ENCODE data around the gene AKTIP.
"Not testable (repeated sequence)": the region's sequence is repeated elsewhere in the genome, so short reads cannot be mapped to it uniquely, and the experiment has no call there.

The AKTIP gene

DNA sequence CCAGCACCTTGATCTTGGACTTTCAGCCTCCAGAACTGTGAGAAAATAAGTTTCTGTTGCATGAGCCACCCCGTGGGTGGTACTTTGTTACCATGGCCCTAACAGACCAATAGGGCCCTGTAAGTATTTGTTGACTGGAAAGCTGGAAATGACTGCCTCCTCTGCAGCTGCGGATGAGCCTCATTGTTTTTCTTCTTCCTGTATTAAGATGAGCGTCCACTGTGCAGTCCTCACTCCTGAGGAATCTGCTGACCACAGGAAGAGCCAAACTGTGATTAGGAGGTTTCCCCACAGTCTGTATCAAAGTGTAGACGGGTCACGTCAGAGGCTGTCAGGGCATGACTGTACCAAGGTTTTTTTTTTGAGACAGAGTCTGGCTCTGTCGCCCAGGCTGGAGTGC, 12.2 kb upstream of the AKTIP start:
- no peak for DNase-seq

DNA sequence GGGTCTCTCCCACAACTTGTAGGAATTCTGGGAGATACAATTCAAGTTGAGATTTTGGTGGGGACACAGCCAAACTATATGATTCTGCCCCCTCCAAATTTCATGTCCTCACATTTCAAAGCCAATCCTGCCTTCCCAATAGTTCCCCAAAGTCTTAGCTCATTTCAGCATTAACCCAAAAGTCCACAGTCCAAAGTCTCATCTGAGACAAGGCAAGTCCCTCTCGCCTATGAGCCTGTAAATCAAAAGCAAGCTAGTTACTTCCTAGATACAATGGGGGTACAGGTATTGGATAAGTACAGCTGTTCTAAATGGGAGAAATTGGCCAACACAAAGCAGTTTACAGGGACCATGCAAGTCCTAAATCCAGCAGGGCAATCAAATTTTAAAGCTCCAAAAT, 9.8 kb upstream of the AKTIP start:
- not testable (repeated sequence) for DNase-seq

DNA sequence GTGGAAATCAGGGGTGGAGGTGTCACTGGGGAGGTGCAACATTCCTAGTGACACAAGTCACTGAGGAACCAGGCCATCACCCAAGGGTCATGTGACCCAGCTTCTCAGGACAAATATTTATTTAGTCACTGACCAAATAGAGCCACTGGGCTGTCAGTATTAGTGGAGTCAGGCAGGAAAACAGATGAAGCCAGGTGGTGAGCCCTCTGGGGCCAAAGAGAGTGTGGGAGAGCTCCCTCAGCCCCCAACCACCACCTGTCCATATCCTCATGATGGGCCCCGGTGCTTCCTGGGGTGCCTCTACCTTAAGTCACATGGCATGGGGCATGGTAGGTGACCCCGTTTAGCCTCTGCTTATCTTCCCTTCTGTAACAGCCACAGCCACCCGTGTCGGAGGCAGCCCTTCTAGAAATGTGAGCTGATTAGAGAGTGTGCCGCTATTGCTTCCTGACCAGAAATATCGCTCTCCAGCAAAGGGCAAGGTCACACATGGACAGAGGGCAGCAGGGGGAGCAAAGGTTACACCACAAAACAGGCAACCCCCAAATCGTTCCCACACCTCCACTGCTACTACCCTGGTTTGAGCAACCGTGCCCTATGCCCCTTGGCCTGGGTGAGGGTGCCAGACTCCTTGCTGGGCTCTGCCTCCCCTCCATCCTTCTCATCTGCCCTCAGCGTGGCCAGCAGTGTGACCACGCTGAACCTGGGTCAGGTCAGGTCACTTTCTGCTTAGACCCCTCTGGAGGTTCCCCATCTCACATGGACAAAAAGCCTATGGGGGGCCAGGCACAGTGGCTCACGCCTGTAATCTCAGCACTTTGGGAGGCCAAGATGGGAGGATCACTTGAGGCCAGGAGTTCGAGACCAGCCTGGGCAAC, 8.6 kb upstream of the AKTIP start:
- no peak for DNase-seq

DNA sequence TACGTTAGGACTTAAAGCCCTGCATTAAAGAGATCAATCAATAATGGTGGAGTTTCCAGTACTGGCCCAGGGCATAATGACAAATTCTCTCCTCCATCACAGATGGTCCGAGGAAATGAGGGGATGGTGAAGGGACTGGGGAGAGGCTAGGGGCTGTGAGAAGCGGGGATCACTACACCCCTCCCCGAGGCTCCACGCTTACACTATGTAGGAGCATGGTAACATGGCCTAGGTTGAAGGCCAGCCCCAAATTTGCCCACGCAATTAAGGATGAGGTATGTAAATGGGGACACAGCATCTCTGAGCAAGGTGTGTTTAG, 8.0 kb upstream of the AKTIP start:
- DNase-seq: no peak

DNA sequence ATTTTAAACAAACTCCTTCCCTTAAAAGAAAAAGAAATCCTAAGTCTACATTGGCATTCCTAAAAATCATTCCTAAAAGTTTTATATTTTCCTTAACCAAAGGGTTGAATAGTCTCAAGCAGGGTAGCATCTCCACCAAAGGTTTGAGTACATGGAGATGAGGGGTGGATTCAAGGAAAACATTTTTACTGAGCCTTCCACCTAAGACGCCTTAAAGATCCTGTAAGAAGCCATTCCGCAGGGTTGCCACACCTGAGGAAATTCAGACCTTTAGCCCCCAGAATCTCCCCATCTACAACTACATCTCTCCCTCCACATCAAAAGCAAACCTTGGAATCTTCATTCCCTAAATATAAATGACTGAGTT, 7.7 kb upstream of the AKTIP start:
- no peak for DNase-seq

DNA sequence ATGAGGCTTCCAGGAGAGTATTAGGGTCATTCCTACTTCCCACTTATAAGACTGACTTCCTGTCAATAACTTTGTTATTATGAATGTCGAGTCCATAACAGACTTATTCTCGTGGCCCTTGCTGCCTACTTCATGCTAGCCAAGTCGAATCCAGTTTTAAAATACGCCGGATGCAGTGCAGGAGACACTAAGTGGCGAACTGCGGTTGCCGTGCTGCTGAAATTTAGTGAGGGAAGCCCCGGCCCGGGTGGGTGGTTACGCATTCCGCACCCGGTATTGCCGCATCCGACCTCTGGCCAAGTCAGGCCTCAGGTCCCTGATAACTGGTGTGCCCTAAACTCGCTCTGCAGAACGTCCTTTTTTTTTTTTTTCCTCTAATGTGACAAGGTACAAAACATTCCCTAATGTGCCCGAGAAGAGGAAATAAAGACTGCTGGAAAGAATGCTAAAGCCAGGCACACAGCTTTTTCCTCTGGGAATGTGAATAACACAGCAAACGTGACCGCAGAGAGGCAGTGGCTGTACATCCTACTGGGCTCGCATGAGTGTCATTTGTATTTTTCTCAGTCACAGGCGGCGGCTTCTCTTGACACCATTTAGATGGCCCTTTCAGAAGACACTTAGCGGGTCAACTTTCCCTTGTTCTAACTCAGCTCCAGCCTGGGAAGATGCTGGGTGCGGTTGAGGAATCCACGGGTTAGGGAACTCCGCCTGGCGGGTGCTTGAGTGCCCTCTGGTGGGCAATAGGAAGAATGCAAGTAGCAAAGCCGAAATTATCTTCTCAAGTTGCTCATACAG, 7.1 kb upstream of the AKTIP start:
- peak; percentile 28 for DNase-seq

DNA sequence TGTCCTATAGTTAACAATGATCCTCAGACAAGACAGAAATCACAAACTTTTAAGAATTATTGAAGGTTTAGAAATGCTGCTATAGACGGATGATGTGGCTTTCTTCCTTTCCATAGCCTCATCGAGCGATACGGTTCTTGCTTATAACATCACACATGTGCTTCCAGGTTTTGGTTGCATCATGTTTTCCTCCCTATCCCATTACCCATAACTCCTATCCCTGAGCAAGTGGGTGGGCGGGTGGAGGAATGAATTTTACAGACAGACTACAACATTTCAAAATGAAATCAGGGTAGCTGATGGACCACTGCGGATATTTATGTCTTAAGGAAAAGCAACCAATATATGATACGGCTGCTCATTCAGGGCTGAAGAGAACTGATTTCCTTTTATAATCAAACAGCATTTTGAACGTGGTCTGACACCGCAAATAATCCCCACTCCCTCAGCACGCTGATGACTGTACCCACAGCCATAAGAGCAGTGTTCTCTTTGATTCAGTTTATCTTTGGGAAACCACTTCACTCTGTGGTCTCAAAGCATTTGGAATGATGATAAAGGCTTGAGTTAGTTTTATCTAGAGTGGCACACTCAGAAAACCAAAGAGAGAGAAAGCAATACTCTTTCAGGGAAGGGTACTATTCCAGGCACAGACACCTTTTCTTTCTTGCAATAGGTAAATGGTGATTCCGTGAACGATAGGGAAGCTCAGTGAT, 4.6 kb upstream of the AKTIP start:
- DNase-seq: no peak

DNA sequence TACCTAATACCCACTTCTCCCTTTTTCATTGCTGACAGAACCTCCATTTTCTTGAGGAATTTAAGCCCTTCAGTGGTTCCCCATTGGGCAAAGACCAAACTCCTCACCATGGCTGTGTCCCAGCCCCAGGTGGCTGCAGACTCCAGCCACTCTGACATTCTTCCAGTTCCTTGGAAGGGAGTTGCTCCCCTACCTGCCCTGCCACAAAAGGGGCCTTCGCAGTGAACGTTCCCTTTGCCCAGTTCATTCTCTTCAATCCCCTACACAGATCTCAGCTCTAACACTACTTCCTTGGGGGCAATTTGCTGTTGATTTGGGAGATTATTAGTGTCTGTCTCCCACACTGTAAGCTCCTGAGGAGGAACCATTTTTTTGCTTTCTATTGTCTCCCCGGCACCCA, 3.2 kb upstream of the AKTIP start:
- no peak for DNase-seq

DNA sequence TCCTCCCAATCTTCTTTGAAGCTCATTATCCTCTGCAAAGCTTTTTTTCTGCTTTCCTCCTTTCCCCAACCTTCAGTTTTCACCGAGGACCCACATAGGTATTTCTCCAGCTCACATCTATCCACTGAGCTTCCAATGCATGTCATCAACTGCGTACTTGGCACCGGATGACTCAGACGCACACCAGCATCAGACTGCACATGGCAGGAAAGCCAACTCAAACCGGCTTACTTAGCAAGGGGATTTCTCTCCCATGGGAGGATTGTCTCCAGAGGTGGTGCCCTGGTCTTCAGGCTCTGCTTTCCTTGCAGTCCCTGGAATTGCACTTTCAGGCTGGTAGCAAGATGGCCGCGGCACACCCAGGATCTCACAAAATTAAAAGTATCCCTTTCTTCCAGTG, 1.7 kb upstream of the AKTIP start:
- no peak for DNase-seq

DNA sequence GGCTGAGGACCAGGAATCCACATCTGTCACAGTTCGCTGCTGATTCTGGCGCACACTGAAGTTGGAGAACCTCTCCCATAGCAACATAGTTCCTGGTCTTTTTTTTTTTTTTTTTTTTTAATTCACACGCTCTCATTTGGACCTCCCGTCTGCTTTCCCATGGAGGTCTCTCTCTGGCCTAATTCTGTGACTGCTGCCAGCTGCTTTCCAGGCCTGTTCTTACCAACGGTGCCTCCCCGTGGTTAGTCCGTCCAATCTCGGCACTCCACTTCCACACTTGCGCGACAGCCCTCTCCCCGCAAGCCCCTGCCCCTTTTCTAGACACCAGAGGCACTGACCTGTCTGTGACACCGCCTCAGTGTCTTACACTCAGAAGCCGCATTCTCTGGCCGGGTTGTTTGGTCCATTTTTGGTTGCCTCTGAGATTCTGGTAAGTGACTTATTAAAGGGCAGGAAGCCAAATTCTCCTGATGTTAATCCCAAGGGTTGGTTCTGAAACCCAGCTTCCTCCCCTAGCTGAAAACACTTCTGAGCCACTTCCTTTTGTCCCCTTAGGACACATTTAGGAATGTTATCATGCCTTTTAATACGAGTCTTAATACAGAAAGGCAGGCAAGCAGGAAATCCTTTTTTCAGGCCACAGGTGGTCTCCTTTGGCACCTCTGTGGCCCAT, 1.1 kb upstream of the AKTIP start:
- no peak for DNase-seq

DNA sequence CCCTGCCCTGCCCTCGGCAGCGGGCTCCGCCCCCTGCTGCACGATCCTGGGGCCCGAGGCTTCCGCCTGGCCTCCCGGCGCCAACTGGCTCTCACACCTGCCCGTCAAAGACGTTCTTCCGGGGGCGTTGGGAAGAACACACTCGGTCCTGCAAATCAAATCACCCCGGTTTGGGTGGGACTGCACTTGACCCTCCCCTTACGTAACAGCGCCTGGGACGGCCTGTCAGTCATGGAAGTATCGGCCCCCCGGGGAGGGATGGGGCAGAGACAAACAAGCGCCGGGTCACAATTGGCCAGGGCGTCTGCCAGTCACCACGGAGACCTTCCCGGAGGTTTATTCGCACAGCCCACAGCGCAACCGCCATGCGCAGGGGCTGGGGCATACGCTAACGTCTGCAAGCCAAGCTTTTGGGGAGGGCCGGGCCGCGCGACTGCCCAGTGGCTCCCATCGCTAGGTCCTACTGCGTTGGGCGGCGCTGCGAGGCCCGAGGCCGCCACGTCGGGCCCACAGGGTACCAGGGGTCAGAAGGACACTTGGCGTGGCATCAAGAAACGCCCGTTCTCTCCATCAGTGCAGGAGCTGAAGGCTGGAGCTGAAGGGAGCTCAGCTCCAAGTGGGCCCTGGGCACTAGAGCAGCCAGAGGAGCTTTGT, 388 bp upstream of the AKTIP start:
- peak; percentile 99 for DNase-seq

DNA sequence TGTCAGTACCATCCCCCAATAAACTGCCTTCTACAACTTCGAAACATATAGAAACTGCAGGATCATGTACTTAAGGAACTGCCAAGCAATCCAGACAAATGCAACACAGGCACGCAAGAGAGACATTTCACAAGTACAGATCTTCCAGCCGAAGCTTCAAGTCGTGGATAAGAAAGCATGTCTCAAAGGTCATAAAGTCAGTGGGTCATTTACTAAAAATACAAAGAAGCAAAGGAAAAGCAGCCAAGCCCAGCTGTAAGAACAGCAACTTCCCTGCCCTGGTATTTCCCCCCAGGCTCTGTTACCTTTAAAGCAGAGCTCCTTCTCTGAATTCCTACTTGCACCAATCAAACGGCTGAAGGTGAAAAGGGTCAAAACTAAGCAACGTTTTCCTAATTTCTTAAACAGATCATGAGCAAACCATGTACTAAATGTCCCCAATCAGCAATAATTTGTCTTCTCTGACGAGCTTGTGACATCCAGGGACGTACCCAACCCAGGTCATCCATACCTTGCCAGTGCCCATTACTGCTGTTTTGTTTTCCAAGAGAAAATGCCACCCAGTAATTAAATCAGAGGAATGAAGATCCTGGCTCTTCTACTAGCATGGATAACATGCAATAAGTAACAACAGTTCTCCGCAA, 1.7 kb downstream of the AKTIP start:
- DNase-seq: no peak

DNA sequence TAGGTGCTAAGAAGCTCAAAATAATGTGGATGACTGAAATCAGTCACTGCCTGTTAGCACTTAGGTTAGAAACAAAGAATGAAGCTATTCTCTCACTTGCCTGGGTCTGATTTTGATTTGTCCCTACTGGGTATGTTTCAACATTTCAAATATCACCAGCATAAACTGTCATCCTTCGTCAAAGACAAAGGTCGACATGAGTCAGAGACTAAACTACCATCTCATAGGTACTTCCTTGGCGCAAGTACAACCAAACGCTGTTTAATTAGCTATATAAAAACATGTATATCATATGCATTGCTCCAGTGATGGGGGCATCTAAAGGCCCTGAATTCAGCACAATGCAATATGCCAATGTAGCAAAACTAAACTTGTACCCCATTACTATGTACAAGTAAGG, 4.0 kb downstream of the AKTIP start:
- DNase-seq: no peak

DNA sequence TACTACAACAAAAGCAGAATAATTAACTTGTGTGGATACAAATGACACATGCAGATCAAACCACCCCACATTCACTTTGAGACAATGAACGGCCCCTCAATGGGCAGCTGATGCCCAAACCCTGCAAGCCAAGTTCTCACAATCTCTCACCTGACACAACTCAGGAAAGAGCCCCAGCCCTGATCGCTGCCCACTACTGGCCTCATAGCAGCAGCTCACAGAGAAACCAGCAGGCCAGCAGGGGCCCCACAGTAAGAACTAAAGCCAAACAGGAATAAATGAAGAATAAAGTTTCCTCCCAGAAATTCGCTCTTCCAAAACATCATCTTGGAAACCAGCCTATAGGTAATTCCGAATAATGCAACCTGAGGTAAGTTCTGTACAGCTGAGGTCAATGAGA, 7.7 kb downstream of the AKTIP start:
- DNase-seq: no peak

DNA sequence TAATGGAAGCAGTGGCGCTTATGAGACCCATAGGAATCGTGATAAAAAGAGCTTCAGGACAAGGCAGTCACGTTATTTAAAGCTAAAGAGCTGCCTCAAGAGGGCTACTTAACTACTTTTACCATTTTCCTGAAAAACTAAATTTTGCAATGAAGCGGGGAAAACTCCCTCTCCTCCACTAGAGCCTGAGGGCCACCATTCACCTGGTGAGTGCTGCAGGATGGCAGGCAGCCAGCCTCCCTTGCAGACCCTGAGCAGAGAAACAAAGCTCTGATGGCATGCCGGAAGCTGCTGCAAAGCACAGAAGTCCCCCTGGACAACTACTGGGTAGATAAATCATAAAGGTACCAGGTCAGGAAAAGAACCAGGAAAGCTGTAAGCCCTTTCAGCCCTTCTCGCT, 8.4 kb downstream of the AKTIP start:
- no peak for DNase-seq

DNA sequence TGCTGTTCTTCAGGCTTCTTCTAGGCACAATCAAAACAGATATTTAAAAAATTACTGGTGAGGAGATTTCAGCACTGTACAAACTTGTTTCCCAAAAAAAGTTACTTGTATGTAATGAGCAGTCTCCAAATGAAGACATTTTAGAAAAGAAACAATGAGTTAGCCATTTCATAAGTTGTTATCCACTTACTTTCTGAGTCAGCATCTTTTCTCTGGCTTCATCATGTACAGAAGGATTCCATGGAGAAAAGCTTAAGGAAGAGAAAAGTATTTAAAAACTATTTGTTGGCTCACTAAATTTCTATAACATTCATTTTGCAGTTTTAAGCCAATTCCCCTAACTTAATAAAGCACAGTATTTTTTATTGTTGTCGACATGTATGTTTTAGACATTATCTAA, 10.5 kb downstream of the AKTIP start:
- no peak for DNase-seq

DNA sequence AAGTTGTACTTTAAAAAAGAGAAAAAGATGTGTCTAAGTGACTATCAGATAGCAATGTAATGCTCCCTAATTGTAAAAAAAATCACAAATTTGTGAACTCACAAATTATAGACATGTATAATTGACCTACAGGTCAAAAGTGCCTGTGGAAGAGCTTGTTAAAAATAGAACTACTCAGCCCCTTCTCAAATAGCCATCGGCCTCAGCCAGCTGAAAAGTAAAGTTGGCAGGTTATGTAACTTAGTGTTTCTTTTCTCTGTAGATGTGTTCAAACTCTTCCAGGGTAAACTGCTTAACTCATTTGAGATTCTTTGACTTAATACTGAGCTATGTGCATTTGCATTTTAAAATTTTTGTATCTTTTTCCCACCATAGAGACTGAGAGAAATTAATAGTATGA, 13.3 kb downstream of the AKTIP start:
- DNase-seq: no peak

DNA sequence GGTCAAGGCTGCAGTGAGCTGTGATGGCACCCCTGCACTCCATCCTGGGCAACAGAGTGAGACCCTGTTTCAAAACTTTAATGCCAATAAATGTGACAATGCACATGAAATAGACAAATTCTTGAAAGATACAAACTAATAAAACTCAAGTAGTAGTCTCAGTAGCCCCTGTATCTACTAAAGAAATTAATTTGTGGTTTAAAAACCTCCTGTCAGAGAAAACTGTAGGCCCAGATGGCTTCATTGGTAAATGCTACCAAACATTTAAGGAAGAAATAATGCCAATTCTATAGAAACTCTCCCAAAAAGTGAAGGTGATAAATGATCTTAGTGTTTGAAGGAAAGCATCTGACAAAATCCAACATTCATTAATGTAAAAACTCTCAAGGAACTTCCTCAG, 16.8 kb downstream of the AKTIP start:
- no peak for DNase-seq

DNA sequence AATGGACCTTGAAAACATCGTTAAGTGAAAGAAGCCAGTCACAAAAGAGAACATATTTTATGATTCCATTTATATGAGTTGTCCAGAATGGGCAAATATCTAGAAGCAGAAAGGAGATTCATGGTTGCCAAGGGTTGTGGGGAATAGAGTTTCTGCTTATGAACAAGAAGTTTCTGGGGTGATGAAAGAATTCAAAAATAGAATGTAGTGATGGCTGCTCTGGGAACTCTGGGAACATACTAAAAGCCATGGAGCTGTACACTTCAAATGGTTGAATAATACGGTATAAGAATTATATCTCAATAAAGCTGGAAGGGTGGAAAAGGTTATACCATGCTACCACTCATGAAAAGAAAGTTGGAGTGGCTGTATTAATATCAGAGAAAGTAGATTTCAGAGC, 18.5 kb downstream of the AKTIP start:
- DNase-seq: no peak

DNA sequence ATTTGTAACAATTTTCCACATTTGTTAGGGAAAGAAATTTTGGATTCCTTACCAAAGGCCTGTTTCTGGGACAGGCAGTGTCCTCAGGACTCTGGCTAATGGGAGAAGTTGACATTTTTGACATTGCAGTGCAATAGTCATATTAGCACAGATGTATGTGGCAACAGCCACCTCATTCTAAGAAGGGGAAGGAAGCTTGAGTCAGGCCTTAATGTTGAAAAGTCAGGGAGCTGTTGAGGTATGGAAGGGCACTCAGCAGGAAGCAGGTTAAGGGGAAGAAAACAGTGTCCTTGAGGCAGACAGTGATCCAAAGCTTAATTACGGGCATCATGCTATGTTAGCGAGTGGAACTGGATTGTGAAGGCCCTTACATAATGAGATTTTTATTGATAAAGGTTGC, 20.9 kb downstream of the AKTIP start:
- DNase-seq: peak; percentile 88

DNA sequence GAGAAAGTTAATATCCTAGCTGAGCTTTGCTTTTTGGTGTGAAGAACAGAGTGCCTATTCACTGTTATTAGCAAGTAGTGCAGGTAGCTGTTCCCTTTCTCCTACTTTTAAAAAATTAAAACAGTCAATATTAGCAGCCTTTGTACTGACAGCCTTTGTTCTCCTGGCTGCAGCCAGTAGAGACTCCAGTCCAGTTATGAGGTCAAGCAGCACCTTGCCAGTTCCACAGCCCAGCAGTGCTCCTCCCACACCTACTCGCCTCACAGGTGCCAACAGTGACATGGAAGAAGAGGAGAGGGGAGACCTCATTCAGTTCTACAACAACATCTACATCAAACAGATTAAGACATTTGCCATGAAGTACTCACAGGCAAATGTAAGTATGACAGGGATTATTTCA, 22.6 kb downstream of the AKTIP start:
- DNase-seq: no peak

DNA sequence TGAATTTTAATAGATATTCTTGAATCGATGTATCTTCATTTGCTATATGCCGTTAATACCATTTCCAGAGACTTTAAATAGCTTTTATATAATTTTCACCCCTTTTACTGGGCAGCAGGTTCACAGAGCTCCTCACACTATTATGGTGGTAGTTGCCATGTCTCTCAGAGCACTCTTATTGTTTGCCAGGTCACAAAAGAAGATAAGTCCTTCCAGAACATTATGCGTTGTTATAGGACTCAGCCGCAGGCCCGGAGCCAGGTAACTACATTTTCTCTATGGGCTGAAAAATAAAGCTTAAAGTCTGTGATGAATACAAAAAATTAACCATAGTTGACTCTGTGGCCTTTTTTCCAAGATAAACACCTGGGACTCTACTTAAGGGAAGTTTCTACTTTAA, 24.0 kb downstream of the AKTIP start:
- no peak for DNase-seq
